GM13977 (cell line): ENCODE results near the gene MEF2D.

Experiments
- DNase-seq: peaks from one replicate; pipeline ENCODE4 v3.0.0; 2012; ENCODE audit warnings: low spot score
- CTCF ChIP-seq: IDR thresholded peaks from 2 replicates; pipeline ENCODE4 v1.5.1; 2012; ENCODE audit warnings: mild to moderate bottlenecking, control low read depth; ENCODE audit not compliant: insufficient read depth; ENCODE audit errors: extremely low read depth, missing control alignments
- in situ Hi-C: fragments of 300-500 bp; cut with MboI; formaldehyde crosslinking; loops from one replicate; pipeline ENCODE4 v1.12.0; 2022; ENCODE audit warnings: low sequenced_read_pairs, low pct_unique_long_range_greater_than_20kb, mixed read lengths, inconsistent platforms; ENCODE audit not compliant: unreplicated experiment

Gene MEF2D

GRCh38 chr1:156456625-156457465 is 43.7 kb downstream of the MEF2D start:
- TF ChIP-seq CTCF: no peak
- in situ Hi-C loops: loop anchor here (10.0 kb wide), 1 partner anchor 148 kb away; the partner anchor contains the start of gene GPATCH4
- DNase-seq: peak; percentile 96

GRCh38 chr1:156455362-156455761 is 45.2 kb downstream of the MEF2D start:
- TF ChIP-seq CTCF: no peak
- in situ Hi-C loops: loop anchor here (10.0 kb wide), 1 partner anchor 149 kb away; the partner anchor contains the start of gene GPATCH4
- DNase-seq: no peak

- no peak for TF ChIP-seq CTCF
- DNase-seq: no peak
- in situ Hi-C loops: loop anchor here (10.0 kb wide), 1 partner anchor 152 kb away; the partner anchor contains the start of gene GPATCH4
Measured at GRCh38 chr1:156452907-156453306, 47.7 kb downstream of the MEF2D start.

- in situ Hi-C loops: loop anchor here (10.0 kb wide), 1 partner anchor 153 kb away; the partner anchor contains the start of gene GPATCH4
- no peak for DNase-seq
- TF ChIP-seq CTCF: no peak
Measured at GRCh38 chr1:156451505-156452160, 48.9 kb downstream of the MEF2D start.

GRCh38 chr1:156448134-156448967 is 52.2 kb downstream of the MEF2D start:
- in situ Hi-C loops: no loop called here
- no peak for TF ChIP-seq CTCF
- no peak for DNase-seq

- peak; percentile 98 for TF ChIP-seq CTCF
- in situ Hi-C loops: no loop called here
- peak; percentile 67 for DNase-seq
Measured at GRCh38 chr1:156445789-156446263, 54.7 kb downstream of the MEF2D start.
